ENCODE results near the gene RNF112. TPM values are rescaled to one million over a fixed set of nuclear protein-coding genes. Genes with fewer than 3 reads are reported as not detected.
"Not testable (repeated sequence)": the region's sequence is repeated elsewhere in the genome, so short reads cannot be mapped to it uniquely, and the experiment has no call there.

Gene RNF112
- total and polyA plus RNA-seq, 5 donors, result 2.5 to 6.3 (median 3.3) TPM

DNA sequence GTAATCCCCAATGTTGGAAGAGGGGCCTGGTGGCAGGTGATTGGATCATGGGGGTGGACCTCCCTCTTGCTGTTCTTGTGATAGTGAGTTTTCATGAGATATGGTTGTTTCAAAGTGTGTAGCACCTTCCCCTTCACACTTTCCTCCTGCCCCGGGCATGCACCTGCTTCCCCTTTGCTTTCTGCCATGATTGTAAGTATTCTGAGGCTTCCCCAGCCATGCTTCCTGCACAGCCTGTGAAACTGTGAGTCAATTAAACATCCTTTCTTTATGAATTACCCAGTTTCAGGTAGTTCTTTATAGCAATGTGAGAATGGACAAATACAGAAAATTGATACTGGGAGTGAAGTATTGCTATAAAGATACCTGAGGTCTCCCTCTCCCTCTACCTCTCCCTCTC lies 29.4 kb downstream of the RNF112 start:
- Histone ChIP-seq H3K27ac (ENCODE audit: low read length) (no peak overlapping the region), H3K9me3 (ENCODE audit: control insufficient read depth, low read length) (peaks cover 2% of the 10 kb centered on the region), H3K4me1 (ENCODE audit: control insufficient read depth, insufficient read depth, low read length) (no peaks in the 10 kb centered on the region), H3K27me3 (ENCODE audit: control insufficient read depth, insufficient read depth) (no peaks in the 10 kb centered on the region), H3K4me3 (ENCODE audit: low read length) (no peak overlapping the region)
- no peak for DNase-seq
- WGBS, result 66% methylated on average over 1 of the region's 1 CpG
- ATAC-seq, result no peak
- intact Hi-C loops (cut with DNase I), result no loop called here

DNA sequence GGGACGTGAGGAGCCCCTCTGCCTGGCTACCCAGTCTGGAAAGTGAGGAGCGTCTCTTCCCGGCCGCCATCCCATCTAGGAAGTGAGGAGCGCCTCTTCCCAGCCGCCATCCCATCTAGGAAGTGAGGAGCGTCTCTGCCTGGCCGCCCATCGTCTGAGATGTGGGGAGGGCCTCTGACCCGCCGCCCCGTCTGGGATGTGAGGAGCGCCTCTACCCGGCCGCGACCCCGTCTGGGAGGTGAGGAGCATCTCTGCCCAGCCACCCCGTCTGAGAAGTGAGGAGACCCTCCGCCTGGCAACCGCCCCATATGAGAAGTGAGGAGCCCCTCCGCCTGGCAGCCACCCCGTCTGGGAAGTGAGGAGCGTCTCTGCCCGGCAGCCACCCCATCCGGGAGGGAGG lies 30.3 kb downstream of the RNF112 start:
- H3K4me3 ChIP-seq (ENCODE audit: low read length); intact Hi-C loops (cut with DNase I); H3K27me3 ChIP-seq (ENCODE audit: control insufficient read depth, insufficient read depth); H3K27ac ChIP-seq (ENCODE audit: low read length); H3K4me1 ChIP-seq (ENCODE audit: control insufficient read depth, insufficient read depth, low read length); ATAC-seq; H3K9me3 ChIP-seq (ENCODE audit: control insufficient read depth, low read length); DNase-seq: not testable (repeated sequence)
- WGBS, result 96% methylated on average over 21 of the region's 25 CpGs

DNA sequence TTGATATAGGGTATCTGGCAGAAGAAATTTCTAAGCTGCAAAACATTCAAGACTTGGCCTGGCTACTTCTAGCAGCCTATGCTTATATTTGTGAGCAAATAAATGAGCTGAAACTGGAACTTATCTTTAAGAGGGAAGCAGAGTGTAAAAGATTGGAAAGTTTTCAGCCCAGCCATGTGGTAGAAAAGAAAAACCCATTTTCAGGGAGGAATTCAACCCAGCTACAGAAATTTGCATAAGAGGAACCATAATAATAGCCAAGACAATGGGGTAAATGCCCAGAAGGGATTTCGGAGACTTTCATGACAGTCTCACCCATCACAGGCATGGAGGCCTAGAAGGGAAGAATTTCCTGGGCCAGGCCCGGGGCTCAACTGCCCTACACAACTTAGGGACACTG lies 31.7 kb downstream of the RNF112 start:
- intact Hi-C loops (cut with DNase I), result no loop called here
- Histone ChIP-seq H3K27ac (ENCODE audit: low read length) (no peak overlapping the region), H3K4me1 (ENCODE audit: control insufficient read depth, insufficient read depth, low read length) (no peaks in the 10 kb centered on the region), H3K4me3 (ENCODE audit: low read length) (no peak overlapping the region), H3K9me3 (ENCODE audit: control insufficient read depth, low read length) (peaks cover 2% of the 10 kb centered on the region), H3K27me3 (ENCODE audit: control insufficient read depth, insufficient read depth) (no peaks in the 10 kb centered on the region)
- no peak for DNase-seq
- no peak for ATAC-seq
- 91% methylated on average over 2 of the region's 2 CpGs for WGBS

DNA sequence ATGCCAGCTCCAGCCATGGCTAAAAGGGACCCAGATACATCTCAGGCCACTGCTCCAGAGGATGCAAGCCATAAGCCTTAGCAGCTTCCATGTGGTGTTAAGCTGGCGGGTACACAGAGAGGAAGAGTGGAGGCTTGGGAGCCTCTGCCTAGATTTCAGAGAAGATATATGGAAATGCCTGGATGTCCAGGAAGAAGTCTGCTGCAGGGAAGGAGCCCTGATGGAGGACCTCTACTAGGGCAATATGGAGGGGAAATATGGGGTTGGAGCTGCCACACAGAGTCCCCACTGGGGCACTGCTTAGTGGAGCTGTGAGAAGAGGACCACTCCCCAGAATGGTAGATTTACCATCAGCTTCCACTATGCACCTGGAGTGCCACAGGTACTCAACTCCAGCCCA lies 32.1 kb downstream of the RNF112 start:
- Histone ChIP-seq H3K9me3 (ENCODE audit: control insufficient read depth, low read length) (peaks cover 2% of the 10 kb centered on the region), H3K27ac (ENCODE audit: low read length) (no peak overlapping the region), H3K4me1 (ENCODE audit: control insufficient read depth, insufficient read depth, low read length) (no peaks in the 10 kb centered on the region), H3K27me3 (ENCODE audit: control insufficient read depth, insufficient read depth) (no peaks in the 10 kb centered on the region), H3K4me3 (ENCODE audit: low read length) (no peak overlapping the region)
- intact Hi-C loops (cut with DNase I), result no loop called here
- WGBS, result 96% methylated on average over 1 of the region's 1 CpG
- no peak for DNase-seq
- no peak for ATAC-seq

DNA sequence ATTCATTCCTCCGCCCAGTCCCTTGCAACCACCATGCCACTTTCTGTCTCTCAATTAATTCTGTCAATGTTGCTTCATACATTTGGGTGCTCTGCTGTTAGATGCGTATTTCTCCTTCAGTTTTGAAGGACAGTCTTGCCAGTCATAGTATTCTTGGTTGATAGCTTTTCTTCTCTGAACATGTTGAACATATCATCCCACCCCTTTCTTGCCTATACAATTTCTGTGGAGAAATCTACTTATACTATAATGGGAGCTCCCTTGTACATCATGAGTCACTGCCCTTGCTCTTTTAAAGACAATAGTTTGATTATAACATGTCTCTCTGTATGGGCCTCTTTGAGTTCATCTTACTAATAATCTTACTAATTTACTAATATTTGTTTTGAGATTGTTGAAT lies 34.1 kb downstream of the RNF112 start:
- Histone ChIP-seq H3K9me3 (ENCODE audit: control insufficient read depth, low read length) (peaks cover 2% of the 10 kb centered on the region), H3K4me3 (ENCODE audit: low read length) (no peak overlapping the region), H3K4me1 (ENCODE audit: control insufficient read depth, insufficient read depth, low read length) (no peaks in the 10 kb centered on the region), H3K27me3 (ENCODE audit: control insufficient read depth, insufficient read depth) (no peaks in the 10 kb centered on the region), H3K27ac (ENCODE audit: low read length) (no peak overlapping the region)
- intact Hi-C loops (cut with DNase I), result loop anchor here in 3 of 4 donors (2.0 to 5.0 kb wide), 2 partner anchors 82 to 83 kb away; partner anchors contain the start of gene B9D1 (in 3 of the 3)
- DNase-seq (no peak), ATAC-seq (no peak)
- over 99% methylated on average over 2 of the region's 2 CpGs for whole genome bisulfite sequencing

DNA sequence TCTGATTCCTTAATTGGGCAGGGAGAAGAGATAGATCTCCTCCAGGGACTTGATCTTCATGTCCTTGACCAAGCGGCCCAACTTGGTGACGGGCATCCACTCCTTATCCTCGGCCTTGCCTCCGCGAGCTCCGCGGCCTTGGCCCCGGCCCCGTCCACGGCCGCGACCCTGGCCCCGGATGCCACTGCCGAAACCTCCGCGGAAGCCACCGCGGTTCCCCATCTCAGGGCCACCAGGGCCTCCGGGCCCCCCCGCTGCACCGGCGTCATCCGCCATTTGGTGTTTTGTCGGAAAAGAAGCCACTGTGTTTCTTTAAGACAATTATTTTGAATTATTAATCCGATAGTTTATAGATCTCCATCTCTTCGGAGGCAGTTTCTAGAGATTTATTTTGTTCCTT lies 35.5 kb downstream of the RNF112 start:
- H3K9me3 ChIP-seq (ENCODE audit: control insufficient read depth, low read length); ATAC-seq; H3K27ac ChIP-seq (ENCODE audit: low read length); H3K27me3 ChIP-seq (ENCODE audit: control insufficient read depth, insufficient read depth); H3K4me1 ChIP-seq (ENCODE audit: control insufficient read depth, insufficient read depth, low read length); H3K4me3 ChIP-seq (ENCODE audit: low read length): not testable (repeated sequence)
- intact Hi-C loops (cut with DNase I), result loop anchor here in 2 of 4 donors (5.0 kb wide), 1 partner anchor 84 kb away; the partner anchor contains the start of gene B9D1 (in 2 of the 2)
- 84% methylated on average over 26 of the region's 26 CpGs for WGBS
- DNase-seq, result peak in 2 of 3 donors; percentile 66 to 68

DNA sequence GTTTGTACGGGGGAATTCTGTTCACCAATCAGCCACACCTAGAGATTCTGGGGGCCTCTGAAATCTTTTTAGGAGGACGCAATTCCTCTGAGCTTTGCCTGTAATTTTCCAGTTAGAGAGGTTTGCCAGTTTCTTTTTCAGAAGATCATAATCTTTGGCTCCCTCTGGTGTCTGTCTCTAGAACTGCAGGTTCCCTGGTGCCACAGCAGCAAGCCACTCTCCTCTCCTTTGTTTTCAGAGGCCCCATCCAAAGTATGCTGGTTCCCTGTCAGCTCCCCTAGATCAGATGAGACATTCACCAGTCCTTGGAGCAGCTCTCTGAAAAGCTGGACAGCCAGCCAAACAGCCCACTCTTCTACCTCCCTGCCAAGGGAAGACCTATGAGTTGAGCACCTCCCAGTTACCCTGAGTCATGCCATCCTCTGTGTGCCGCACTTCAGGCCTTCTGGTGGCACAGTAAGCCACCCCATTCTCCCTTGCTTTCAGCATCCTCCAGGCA lies 36.1 kb downstream of the RNF112 start:
- Histone ChIP-seq H3K9me3 (ENCODE audit: control insufficient read depth, low read length) (peaks cover 2% of the 10 kb centered on the region), H3K4me3 (ENCODE audit: low read length) (no peak overlapping the region), H3K27me3 (ENCODE audit: control insufficient read depth, insufficient read depth) (no peaks in the 10 kb centered on the region), H3K27ac (ENCODE audit: low read length) (no peak overlapping the region), H3K4me1 (ENCODE audit: control insufficient read depth, insufficient read depth, low read length) (no peaks in the 10 kb centered on the region)
- DNase-seq (peak in 2 of 3 donors; percentile 40 to 50), ATAC-seq (peak; percentile 69 to 73)
- WGBS, result 27% methylated on average over 3 of the region's 3 CpGs
- intact Hi-C loops (cut with DNase I), result loop anchor here in 2 of 4 donors (5.0 kb wide), 1 partner anchor 85 kb away; the partner anchor contains the start of gene B9D1 (in 2 of the 2)

DNA sequence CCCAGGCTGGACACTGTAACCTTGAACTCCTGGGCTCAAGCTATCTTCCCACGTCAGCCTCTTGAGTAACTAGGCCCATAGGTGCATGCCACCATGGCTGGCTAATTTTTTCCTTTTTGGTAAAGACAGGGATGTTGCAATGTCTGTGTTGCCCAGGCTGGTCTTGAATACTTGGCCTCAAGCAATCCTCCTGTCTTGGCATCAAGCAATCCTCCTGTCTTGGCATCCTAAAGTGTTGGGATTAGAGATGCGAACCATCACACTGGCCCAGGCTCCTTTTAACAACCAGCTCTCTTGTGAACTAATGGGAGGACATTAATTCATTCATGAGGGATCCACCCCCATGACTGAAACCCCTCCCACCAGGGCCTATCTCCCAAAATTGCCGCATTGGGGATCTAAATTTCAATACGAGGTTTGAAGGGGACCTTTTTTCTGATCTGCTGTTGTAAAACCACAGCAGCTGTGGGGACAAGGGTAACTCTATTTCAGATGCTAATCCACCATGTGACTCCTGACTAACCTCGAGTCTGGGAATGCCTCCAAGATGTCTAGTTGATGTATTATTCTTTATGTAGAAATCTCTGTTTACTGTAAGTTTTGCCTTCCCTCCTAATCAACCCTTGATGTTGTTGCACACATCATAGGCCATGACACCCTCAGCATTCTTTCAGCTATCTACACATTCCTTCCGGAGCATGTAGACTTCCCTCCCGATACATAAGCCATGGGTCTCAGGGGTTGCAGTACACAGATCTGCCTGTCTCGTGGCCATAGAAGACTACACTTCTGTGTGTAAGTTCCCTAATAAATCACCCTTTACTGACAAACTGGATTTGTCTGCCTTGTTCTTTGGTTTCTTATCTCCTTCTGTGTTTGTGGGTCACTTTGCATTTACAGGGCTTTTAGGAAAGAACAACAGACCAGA lies 37.6 kb downstream of the RNF112 start:
- Histone ChIP-seq H3K27ac (ENCODE audit: low read length) (peak overlapping the region; percentile 57), H3K4me3 (ENCODE audit: low read length) (no peak overlapping the region), H3K4me1 (ENCODE audit: control insufficient read depth, insufficient read depth, low read length) (no peaks in the 10 kb centered on the region), H3K27me3 (ENCODE audit: control insufficient read depth, insufficient read depth) (no peaks in the 10 kb centered on the region), H3K9me3 (ENCODE audit: control insufficient read depth, low read length) (no peaks in the 10 kb centered on the region)
- intact Hi-C loops (cut with DNase I), result loop anchor here in 3 of 4 donors (2.0 to 5.0 kb wide), 2 partner anchors 86 kb away; partner anchors contain the start of gene B9D1 (in 3 of the 3)
- ATAC-seq (peak; percentile 70 to 86), DNase-seq (no peak)
- 41% methylated on average over 8 of the region's 8 CpGs for WGBS

DNA sequence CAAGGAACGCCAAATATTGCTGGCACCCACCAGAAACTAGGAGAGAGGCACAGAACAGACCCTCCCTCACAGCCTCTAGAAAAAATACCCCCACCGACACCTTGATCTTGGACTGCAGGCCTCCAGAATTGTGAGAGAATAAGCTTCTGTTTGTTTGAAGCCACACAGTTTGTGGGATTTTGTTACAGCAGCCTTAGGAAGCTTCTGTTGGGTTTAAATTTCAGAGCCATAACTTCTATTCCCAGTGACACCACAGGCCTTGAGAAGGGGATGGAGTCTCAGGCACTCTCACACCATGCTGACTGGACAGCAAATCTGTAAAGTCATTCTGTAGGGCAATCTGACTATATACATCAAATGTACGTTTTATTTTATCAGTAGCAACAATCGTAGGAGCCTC lies 38.6 kb downstream of the RNF112 start:
- Histone ChIP-seq H3K27me3 (ENCODE audit: control insufficient read depth, insufficient read depth) (no peaks in the 10 kb centered on the region), H3K9me3 (ENCODE audit: control insufficient read depth, low read length) (no peaks in the 10 kb centered on the region), H3K4me1 (ENCODE audit: control insufficient read depth, insufficient read depth, low read length) (no peaks in the 10 kb centered on the region), H3K4me3 (ENCODE audit: low read length) (no peak overlapping the region), H3K27ac (ENCODE audit: low read length) (no peak overlapping the region)
- no peak for ATAC-seq
- intact Hi-C loops (cut with DNase I), result loop anchor here in 3 of 4 donors (2.0 to 5.0 kb wide), 2 partner anchors 87 kb away; partner anchors contain the start of gene B9D1 (in 3 of the 3)
- 83% methylated on average over 4 of the region's 4 CpGs for WGBS
- DNase-seq, result no peak

DNA sequence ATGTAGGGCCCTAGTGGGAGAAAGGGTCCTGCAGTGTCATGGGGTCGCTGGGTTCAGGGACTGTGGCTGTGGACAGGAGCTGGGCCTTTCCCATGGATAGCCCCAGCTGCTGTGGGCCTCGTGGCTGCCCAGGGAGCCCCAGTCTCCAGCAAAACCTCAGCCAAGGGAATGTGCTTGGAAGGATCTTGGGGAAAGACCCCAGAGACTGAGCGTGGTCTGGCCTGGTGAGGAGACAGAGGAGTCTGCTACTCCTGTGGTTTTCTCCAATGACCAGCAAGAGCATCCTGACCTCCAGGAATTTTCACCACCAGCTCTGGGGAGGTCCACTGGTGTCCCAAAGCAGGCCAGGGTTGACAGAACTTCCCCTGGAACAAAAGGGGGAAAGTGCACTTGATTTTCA lies 42.3 kb downstream of the RNF112 start:
- no peak overlapping the region for H3K4me3 ChIP-seq (ENCODE audit: low read length)
- no peaks in the 10 kb centered on the region for H3K9me3 ChIP-seq (ENCODE audit: control insufficient read depth, low read length)
- no peaks in the 10 kb centered on the region for H3K4me1 ChIP-seq (ENCODE audit: control insufficient read depth, insufficient read depth, low read length)
- intact Hi-C loops (cut with DNase I), result no loop called here
- H3K27me3 ChIP-seq (ENCODE audit: control insufficient read depth, insufficient read depth), result no peaks in the 10 kb centered on the region
- ATAC-seq, result no peak
- H3K27ac ChIP-seq (ENCODE audit: low read length), result no peak overlapping the region
- 80% methylated on average over 3 of the region's 3 CpGs for WGBS
- no peak for DNase-seq

DNA sequence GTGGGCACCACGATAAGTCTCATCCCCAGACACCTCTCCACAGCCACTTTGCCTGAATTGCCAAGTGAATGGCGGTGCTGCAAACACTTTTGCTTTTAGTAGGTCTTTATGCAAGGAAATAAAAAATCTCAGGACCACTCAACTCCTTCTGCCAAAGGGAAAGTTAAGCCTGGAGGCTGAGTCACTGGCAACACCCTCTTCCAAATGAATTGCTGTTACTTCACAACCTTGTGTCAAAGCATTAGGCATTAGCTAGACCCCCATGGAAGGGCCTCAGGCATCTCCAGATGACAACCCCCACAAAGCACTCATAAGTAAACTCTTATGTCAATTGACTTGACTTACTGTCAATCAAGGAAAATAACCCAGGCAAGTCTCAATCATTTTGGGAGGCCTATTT lies 43.0 kb downstream of the RNF112 start:
- intact Hi-C loops (cut with DNase I), result no loop called here
- DNase-seq, result no peak
- no peaks in the 10 kb centered on the region for H3K27me3 ChIP-seq (ENCODE audit: control insufficient read depth, insufficient read depth)
- no peak for ATAC-seq
- WGBS, result 87% methylated on average over 2 of the region's 2 CpGs
- H3K4me1 ChIP-seq (ENCODE audit: control insufficient read depth, insufficient read depth, low read length), result no peaks in the 10 kb centered on the region
- H3K9me3 ChIP-seq (ENCODE audit: control insufficient read depth, low read length), result no peaks in the 10 kb centered on the region
- no peak overlapping the region for H3K4me3 ChIP-seq (ENCODE audit: low read length)
- no peak overlapping the region for H3K27ac ChIP-seq (ENCODE audit: low read length)

Data from right cardiac atrium (tissue), 5 donors.